Measurements from ENCODE around the gene FBXO5. TPM values are rescaled to one million over a fixed set of nuclear protein-coding genes. Genes with fewer than 3 reads are reported as not detected.

The FBXO5 gene
- total and polyA plus RNA-seq, 9 of the 15 experiments (the other 6 are each of a cell fraction or from before 2014, with no cell fraction given) = 17.8 to 89.3 (median 62.9) TPM

- TF ChIP-seq, protein P1, sequence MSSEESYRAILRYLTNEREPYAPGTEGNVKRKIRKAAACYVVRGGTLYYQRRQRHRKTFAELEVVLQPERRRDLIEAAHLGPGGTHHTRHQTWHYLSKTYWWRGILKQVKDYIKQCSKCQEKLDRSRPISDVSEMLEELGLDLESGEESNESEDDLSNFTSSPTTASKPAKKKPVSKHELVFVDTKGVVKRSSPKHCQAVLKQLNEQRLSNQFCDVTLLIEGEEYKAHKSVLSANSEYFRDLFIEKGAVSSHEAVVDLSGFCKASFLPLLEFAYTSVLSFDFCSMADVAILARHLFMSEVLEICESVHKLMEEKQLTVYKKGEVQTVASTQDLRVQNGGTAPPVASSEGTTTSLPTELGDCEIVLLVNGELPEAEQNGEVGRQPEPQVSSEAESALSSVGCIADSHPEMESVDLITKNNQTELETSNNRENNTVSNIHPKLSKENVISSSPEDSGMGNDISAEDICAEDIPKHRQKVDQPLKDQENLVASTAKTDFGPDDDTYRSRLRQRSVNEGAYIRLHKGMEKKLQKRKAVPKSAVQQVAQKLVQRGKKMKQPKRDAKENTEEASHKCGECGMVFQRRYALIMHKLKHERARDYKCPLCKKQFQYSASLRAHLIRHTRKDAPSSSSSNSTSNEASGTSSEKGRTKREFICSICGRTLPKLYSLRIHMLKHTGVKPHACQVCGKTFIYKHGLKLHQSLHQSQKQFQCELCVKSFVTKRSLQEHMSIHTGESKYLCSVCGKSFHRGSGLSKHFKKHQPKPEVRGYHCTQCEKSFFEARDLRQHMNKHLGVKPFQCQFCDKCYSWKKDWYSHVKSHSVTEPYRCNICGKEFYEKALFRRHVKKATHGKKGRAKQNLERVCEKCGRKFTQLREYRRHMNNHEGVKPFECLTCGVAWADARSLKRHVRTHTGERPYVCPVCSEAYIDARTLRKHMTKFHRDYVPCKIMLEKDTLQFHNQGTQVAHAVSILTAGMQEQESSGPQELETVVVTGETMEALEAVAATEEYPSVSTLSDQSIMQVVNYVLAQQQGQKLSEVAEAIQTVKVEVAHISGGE (CRISPR knock-in tag; IDR thresholded peaks at IDR 0.05) = peak in 1 of 3 experiments; percentile 61; a peak in 2 of 6 replicates
- TF ChIP-seq E2F3 (CRISPR knock-in tag; IDR thresholded peaks at IDR 0.05) = peak; percentile 97
- no peak for TF ChIP-seq FOXK1 (CRISPR knock-in tag; IDR thresholded peaks at IDR 0.05; ENCODE audit: borderline replicate concordance)
- TF ChIP-seq ETV1 (tag; conservative IDR thresholded peaks at IDR 0.05; ENCODE audit: low read depth) = peak; percentile 48; the same call in 1 of the 2 replicates
- TF ChIP-seq, protein P2, sequence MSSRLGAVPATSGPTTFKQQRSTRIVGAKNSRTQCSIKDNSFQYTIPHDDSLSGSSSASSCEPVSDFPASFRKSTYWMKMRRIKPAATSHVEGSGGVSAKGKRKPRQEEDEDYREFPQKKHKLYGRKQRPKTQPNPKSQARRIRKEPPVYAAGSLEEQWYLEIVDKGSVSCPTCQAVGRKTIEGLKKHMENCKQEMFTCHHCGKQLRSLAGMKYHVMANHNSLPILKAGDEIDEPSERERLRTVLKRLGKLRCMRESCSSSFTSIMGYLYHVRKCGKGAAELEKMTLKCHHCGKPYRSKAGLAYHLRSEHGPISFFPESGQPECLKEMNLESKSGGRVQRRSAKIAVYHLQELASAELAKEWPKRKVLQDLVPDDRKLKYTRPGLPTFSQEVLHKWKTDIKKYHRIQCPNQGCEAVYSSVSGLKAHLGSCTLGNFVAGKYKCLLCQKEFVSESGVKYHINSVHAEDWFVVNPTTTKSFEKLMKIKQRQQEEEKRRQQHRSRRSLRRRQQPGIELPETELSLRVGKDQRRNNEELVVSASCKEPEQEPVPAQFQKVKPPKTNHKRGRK (tag; IDR thresholded peaks at IDR 0.05) = no peak
- peak; percentile 86 for TF ChIP-seq POLR2AphosphoS5 (IDR thresholded peaks at IDR 0.05; ENCODE audit: control insufficient read depth, insufficient read depth, low read depth, low read length)
- no peak for TF ChIP-seq MAFG (tag; conservative IDR thresholded peaks at IDR 0.05)
- no peak for TF ChIP-seq FOXK2 (conservative IDR thresholded peaks at IDR 0.05 in 1 of 2, IDR thresholded peaks at IDR 0.05 in 1 of 2; ENCODE audit: low read depth in 2 of 2)
- no peak for TF ChIP-seq NR3C1 (CRISPR knock-in tag; IDR thresholded peaks at IDR 0.05)
- TF ChIP-seq ZNF436 (CRISPR knock-in tag; IDR thresholded peaks at IDR 0.05) = no peak
- no peak for TF ChIP-seq BRD4 (IDR thresholded peaks at IDR 0.05)
- no peak for TF ChIP-seq POLR3G (IDR thresholded peaks at IDR 0.05; ENCODE audit: extremely low read depth, insufficient read length, insufficient replicate concordance)
- TF ChIP-seq GTF2F1 (IDR thresholded peaks at IDR 0.05; ENCODE audit: low read depth, low read length) = peak; percentile 74; the same call in 1 of the 2 replicates
- TF ChIP-seq TRIM28 (IDR thresholded peaks at IDR 0.05) = no peak
- TF ChIP-seq POLR2G (IDR thresholded peaks at IDR 0.05; ENCODE audit: low read depth, low read length) = peak; percentile 87
- peak; percentile 76; the same call in 1 of the 2 replicates for TF ChIP-seq ZNF212 (CRISPR knock-in tag; IDR thresholded peaks at IDR 0.05)
- peak; percentile 66 for TF ChIP-seq PML (IDR thresholded peaks at IDR 0.05; ENCODE audit: low read length)
- no peak for TF ChIP-seq SPI1 (IDR thresholded peaks at IDR 0.05; ENCODE audit: borderline replicate concordance, low read depth, low read length)
- TF ChIP-seq, protein P3, sequence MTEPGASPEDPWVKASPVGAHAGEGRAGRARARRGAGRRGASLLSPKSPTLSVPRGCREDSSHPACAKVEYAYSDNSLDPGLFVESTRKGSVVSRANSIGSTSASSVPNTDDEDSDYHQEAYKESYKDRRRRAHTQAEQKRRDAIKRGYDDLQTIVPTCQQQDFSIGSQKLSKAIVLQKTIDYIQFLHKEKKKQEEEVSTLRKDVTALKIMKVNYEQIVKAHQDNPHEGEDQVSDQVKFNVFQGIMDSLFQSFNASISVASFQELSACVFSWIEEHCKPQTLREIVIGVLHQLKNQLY (CRISPR knock-in tag; conservative IDR thresholded peaks at IDR 0.05) = no peak
- TF ChIP-seq PHB (CRISPR knock-in tag; IDR thresholded peaks at IDR 0.05) = no peak
- no peak for TF ChIP-seq KLF16 (IDR thresholded peaks at IDR 0.05)
- no peak for TF ChIP-seq GABPB2 (CRISPR knock-in tag; conservative IDR thresholded peaks at IDR 0.05)
- no peak for TF ChIP-seq ZNF785 (CRISPR knock-in tag; IDR thresholded peaks at IDR 0.05)
- no peak for TF ChIP-seq HMG20B (CRISPR knock-in tag; IDR thresholded peaks at IDR 0.05)
- no peak for TF ChIP-seq ZNF232 (CRISPR knock-in tag; IDR thresholded peaks at IDR 0.05)
Measured at GRCh38 chr6:152982904-152983636, at the start of gene FBXO5 (continued).
